ENCODE measurements around the gene NME9. TPM values are rescaled to one million over a fixed set of nuclear protein-coding genes. Genes with fewer than 3 reads are reported as not detected.

Gene NME9
- total RNA-seq, 4 donors from 2014 or later: 0.38 TPM; not detected in 3

DNA sequence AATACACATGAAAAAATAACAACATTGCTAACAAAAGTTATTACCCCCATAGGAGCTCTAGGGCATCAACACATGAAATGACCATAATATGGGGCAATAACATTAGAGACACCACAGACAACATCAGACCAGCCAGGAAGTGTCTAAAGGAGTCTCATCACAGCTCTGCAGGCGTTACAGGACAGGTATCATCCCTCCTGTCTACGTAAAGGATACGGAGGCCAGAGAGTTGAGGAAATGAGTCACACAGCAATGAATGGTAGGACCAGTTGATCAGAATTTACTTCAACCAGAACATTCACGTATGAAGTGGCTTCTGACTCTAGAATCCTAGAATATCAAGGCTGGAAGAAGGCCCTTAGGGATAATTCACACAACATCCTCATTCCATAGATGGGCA, 1.8 kb downstream of the NME9 start:
- TF ChIP-seq EP300 (IDR thresholded peaks at IDR 0.05) (no peak), POLR2AphosphoS5 (IDR thresholded peaks at IDR 0.05) (no peak), POLR2A (IDR thresholded peaks at IDR 0.05) (no peak), CTCF (IDR thresholded peaks at IDR 0.05) (no peak)
- no peak for DNase-seq (ENCODE audit: low spot score in 2 of 2)
- 78% methylated on average over 4 of the region's 4 CpGs for WGBS
- peaks cover 12% of the 10 kb centered on the region for H3K4me1 ChIP-seq
- no peaks in the 10 kb centered on the region for H3K27me3 ChIP-seq
- H3K27ac ChIP-seq: no peak overlapping the region
- no peaks in the 10 kb centered on the region for H3K36me3 ChIP-seq
- H3K9me3 ChIP-seq: no peaks in the 10 kb centered on the region
- no peak overlapping the region for H3K4me3 ChIP-seq

GRCh38 chr3:138326866-138327595, 2.6 kb downstream of the NME9 start:
- no peak for TF ChIP-seq POLR2AphosphoS5 (IDR thresholded peaks at IDR 0.05)
- TF ChIP-seq POLR2A (IDR thresholded peaks at IDR 0.05): no peak
- TF ChIP-seq CTCF (IDR thresholded peaks at IDR 0.05): no peak
- no peak for TF ChIP-seq EP300 (IDR thresholded peaks at IDR 0.05)
- Histone ChIP-seq H3K4me3 (no peak overlapping the region), H3K4me1 (peaks cover 12% of the 10 kb centered on the region), H3K27me3 (no peaks in the 10 kb centered on the region), H3K36me3 (no peaks in the 10 kb centered on the region), H3K27ac (no peak overlapping the region), H3K9me3 (no peaks in the 10 kb centered on the region)
- no peak for DNase-seq (ENCODE audit: low spot score in 2 of 2)
- WGBS: 93% methylated on average over 12 of the region's 12 CpGs

GRCh38 chr3:138325990-138326389, 3.7 kb downstream of the NME9 start:
- no peak overlapping the region for H3K27ac ChIP-seq
- no peak for DNase-seq (ENCODE audit: low spot score in 2 of 2)
- H3K27me3 ChIP-seq: no peaks in the 10 kb centered on the region
- no peak for TF ChIP-seq CTCF (IDR thresholded peaks at IDR 0.05)
- no peak for TF ChIP-seq POLR2AphosphoS5 (IDR thresholded peaks at IDR 0.05)
- TF ChIP-seq EP300 (IDR thresholded peaks at IDR 0.05): no peak
- no peak for TF ChIP-seq POLR2A (IDR thresholded peaks at IDR 0.05)
- H3K4me3 ChIP-seq: no peak overlapping the region
- H3K36me3 ChIP-seq: no peaks in the 10 kb centered on the region
- H3K9me3 ChIP-seq: no peaks in the 10 kb centered on the region
- H3K4me1 ChIP-seq: peaks cover 12% of the 10 kb centered on the region

DNA sequence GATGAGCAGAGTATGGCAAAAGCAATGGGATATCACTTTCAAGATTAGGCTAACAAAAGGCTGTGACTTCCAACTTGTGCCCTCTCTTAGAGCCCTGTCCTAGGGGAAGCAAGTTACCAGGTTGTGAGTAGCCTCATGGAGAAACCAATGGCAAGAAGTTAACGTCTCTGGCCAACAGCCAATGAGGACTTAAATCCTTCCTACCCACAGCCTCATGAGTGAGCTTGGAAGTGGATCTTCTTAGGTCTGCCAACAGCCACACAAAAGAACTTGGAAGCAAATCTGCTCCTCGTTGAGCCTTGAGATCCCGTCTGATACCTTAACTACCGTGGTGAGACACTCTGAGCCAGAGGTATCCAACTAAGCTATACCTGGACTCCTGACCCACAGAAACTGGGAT, 5.7 kb downstream of the NME9 start:
- Histone ChIP-seq H3K9me3 (no peaks in the 10 kb centered on the region), H3K27me3 (no peaks in the 10 kb centered on the region), H3K4me3 (no peak overlapping the region), H3K36me3 (no peaks in the 10 kb centered on the region), H3K27ac (no peak overlapping the region), H3K4me1 (peaks cover 4% of the 10 kb centered on the region)
- TF ChIP-seq POLR2A (IDR thresholded peaks at IDR 0.05): no peak
- no peak for TF ChIP-seq EP300 (IDR thresholded peaks at IDR 0.05)
- TF ChIP-seq CTCF (IDR thresholded peaks at IDR 0.05): no peak
- TF ChIP-seq POLR2AphosphoS5 (IDR thresholded peaks at IDR 0.05): no peak
- WGBS: 28% methylated on average over 2 of the region's 4 CpGs
- no peak for DNase-seq (ENCODE audit: low spot score in 2 of 2)

- Histone ChIP-seq H3K9me3 (no peaks in the 10 kb centered on the region), H3K36me3 (no peaks in the 10 kb centered on the region), H3K27me3 (no peaks in the 10 kb centered on the region), H3K4me3 (no peak overlapping the region), H3K27ac (no peak overlapping the region), H3K4me1 (no peaks in the 10 kb centered on the region)
- no peak for DNase-seq (ENCODE audit: low spot score in 2 of 2)
- TF ChIP-seq POLR2A (IDR thresholded peaks at IDR 0.05) (no peak), EP300 (IDR thresholded peaks at IDR 0.05) (no peak), CTCF (IDR thresholded peaks at IDR 0.05) (no peak), POLR2AphosphoS5 (IDR thresholded peaks at IDR 0.05) (no peak)
- WGBS: 96% methylated on average over 1 of the region's 1 CpG
Measured at GRCh38 chr3:138317687-138318086, 12.0 kb downstream of the NME9 start.

Data from suprapubic skin (tissue), 4 donors.